ENCODE measurements around the gene LPAR3. TPM values are rescaled to one million over a fixed set of nuclear protein-coding genes. Genes with fewer than 3 reads are reported as not detected.

The LPAR3 gene
- total and polyA plus RNA-seq, 2 of the 13 experiments (the other 11 are each of a cell fraction or from before 2014, with no cell fraction given) = not detected

GRCh38 chr1:84933011-84933611 is 40.1 kb upstream of the LPAR3 start (continued):
- TF ChIP-seq GFI1 (CRISPR knock-in tag; IDR thresholded peaks at IDR 0.05; ENCODE audit: borderline replicate concordance) = no peak
- no peak for TF ChIP-seq ZGPAT (CRISPR knock-in tag; IDR thresholded peaks at IDR 0.05)
- peak; percentile 43 for TF ChIP-seq MNT (IDR thresholded peaks at IDR 0.05)
- TF ChIP-seq ZSCAN12 (CRISPR knock-in tag; IDR thresholded peaks at IDR 0.05) = no peak
- TF ChIP-seq ZSCAN21 (CRISPR knock-in tag; IDR thresholded peaks at IDR 0.05; ENCODE audit: borderline replicate concordance) = no peak
- no peak for TF ChIP-seq CEBPB (IDR thresholded peaks at IDR 0.05; ENCODE audit: borderline replicate concordance, low read depth, low read length)
- no peak for TF ChIP-seq RNF219 (CRISPR knock-in tag; IDR thresholded peaks at IDR 0.05)
- no peak for TF ChIP-seq REPIN1 (CRISPR knock-in tag; IDR thresholded peaks at IDR 0.05; ENCODE audit: borderline replicate concordance, low read depth)

Data from HepG2 (cell line).